ENCODE measurements around the gene SCMH1. TPM values are rescaled to one million over a fixed set of nuclear protein-coding genes. Genes with fewer than 3 reads are reported as not detected.
A peak's percentile ranks its signal among the peaks of the same experiment; 100 is the strongest.

Gene SCMH1
- polyA plus RNA-seq (ENCODE audit: insufficient read length): 49.8 TPM
- long read RNA-seq, donor 1: 0 reads
- long read RNA-seq, donor 2: 0 reads
- long read RNA-seq, donor 3, partial matches to known transcripts: 8 of 8 reads
- long read RNA-seq, donor 3, other reads (novel, unspliced or antisense): 0 of 8 reads
- long read RNA-seq, donor 4: 0 reads
- long read RNA-seq, donor 5: 0 reads
- long read RNA-seq, donor 6, partial matches to known transcripts: 0 of 1 reads
- long read RNA-seq, donor 6, other reads (novel, unspliced or antisense): 0 of 1 reads
- long read RNA-seq, donor 7: 0 reads
- long read RNA-seq, donor 8: 0 reads

DNA sequence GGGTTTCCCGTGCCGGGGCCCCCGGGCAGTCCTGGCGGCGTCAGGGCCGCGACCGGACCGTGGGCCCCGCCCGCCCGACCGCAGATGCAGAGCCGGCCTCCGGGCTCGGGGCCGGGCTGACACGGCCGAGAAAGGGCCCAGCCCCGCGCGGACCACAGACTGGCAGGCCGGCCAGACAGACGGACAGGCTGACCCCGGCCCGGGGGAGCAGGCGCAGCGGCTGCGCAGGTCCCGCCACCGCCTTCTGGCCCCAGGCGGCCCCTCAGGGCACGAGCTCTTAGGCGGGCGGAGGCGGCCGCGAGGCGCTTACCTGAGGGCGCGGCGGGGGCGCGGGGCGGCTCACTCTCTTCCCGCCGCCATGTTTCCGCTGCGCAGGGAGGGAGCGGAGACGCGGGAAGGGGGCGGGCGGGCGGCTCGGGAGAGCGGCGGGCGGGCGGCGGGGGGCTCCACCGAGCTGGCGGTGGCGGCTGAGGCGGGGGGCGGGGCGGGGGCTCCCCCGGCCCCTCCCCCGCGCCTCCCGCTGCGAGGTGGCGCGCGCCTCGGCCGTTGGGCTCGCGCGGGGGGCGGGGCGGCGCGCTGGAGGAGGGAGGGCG lies at the start of gene SCMH1:
Gene SCMH1 (minus strand): TSS at position 558 of the 593 bp plus-strand sequence. CDS start 56,173 bp downstream, outside the sequence.
- peak; percentile 59 for DNase-seq

DNA sequence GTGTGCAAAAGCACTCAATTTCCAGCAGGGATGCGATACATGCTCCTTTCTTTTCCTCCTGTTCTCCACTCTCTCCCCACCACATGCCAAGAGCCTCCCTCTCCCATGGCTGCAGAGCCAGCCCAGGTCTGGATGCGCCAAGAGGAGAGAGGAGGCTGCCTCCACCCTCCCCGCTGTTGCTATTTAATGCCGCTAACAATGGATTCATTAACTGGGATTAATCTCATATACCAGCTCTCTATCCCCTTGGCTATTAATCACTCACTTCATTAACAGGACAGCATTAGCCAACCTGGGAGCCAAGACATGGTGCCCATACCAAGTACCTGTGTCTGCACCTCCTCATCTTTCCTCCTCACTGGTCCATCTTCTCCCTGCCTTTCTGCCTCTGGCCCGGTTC lies 49.1 kb upstream of the SCMH1 start:
- no peak for DNase-seq

DNA sequence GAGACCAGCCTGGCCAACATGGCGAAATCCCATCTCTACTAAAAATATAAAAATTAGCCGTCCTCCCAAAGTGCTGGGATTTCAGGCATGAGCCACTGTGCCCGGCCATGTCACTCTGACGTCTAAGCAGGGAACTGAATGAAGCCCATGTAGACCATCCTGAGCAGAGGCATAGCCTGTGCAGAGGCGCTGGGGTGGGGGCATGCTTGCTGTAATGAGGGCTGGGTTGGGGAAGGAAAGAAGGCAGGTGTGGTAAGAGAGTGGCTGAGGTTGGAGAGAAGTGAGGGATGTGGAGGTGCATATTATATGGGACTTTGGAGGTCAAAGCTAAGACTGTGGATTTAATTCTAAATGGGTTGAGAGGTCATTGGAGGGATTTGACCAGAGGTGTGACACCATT lies 47.1 kb upstream of the SCMH1 start:
- DNase-seq: no peak

DNA sequence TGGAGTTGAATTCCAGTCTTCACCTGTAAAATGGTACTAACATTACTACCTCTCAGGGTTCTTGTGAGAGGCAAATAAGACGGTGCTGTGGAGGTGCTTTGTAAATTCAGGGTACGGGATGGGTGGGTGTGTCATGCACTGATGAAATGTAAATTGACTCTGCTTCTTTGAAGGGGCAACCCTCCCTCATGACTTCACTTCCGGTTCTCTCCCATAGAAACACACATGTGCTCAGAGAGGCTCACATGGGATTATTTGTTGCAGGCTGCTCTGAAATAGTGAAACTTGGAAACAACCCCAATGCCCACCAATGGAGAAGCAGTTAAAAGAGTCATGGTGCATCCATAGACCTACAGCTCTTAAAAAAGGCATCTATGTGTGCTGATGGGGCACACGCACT lies 44.9 kb upstream of the SCMH1 start:
- DNase-seq: no peak

- peak; percentile 15 for DNase-seq
Observed at GRCh38 chr1:41286486-41286885, 44.4 kb upstream of the SCMH1 start.

- DNase-seq: no peak
Observed at GRCh38 chr1:41285818-41286217, 43.7 kb upstream of the SCMH1 start.

DNA sequence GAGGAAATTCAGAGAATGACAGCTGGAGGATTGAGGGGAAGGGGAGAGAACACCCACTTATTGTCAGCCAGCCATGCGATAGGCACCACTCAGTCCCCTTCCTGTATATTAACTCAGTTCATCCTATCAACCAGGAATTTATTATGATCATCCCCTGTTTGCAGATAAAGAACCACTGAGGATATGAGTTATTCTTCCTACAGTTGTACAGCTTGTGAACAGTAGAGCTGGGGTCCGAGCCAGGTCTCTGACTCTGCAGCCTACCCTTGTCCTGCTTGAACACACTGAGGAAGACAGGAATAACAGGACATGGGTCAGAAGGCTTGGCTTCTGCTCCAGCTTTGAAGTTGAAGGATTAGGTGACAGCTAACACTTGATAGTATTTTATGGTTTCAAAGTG lies 42.0 kb upstream of the SCMH1 start:
- no peak for DNase-seq

DNA sequence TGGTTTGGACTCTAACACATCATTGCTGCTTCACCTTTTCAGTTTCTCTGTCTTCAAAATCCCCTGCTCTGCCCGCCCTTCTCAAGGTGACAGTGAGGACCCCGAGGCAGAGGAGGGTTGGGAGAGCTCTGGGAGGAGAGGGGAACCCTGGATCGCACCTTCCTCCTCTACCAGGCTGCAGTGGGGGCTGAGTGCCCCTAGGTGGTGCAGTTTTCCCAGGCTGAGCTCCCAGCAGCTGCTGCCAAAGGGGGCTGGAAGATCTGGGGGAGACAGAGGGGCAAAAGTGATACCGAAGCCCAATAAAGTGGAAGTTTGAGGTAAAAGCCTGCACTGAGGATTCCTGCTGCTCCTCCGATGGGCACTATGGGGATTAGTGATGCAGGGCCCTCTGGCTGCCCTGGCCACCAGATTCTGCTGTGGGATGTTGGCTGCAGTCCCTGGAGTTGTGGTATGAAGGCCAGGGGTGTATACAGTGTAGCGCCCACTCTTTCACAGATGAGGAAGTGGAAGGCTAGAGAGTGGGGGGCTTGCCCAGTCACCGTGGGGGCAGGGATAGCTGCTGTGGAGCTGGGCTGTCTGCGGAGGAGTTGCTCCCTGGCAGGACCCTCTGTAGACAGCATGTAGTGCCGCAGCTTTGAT lies 40.7 kb upstream of the SCMH1 start:
- DNase-seq: peak; percentile 24

DNA sequence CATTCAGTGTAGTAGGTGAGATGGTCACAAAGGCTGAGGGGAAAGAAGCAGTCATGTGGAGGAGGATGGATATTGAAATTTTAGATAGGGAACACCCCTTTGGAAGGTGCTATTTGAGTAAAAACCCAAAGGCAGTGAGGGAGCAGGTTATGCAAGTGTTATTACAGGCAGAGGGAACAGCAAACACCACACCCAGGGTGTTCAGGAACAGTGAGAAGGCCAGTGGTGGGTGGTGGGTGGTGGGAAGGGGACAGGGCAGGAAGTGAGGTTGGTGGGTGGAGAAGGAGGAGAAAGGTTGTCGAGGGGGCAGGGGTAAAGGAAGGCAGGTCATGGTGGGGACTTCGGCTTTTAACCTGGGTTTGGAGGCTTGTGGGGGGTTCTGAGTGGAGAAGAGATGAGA lies 39.2 kb upstream of the SCMH1 start:
- DNase-seq: no peak

- DNase-seq: no peak
Observed at GRCh38 chr1:41280202-41281032, 38.3 kb upstream of the SCMH1 start.

- no peak for DNase-seq
Observed at GRCh38 chr1:41278076-41278475, 36.0 kb upstream of the SCMH1 start.

GRCh38 chr1:41277371-41277975 lies 35.4 kb upstream of the SCMH1 start:
- DNase-seq: peak; percentile 42

- DNase-seq: no peak
Observed at GRCh38 chr1:41275831-41276230, 33.7 kb upstream of the SCMH1 start.

GRCh38 chr1:41274752-41275545 lies 32.8 kb upstream of the SCMH1 start:
- no peak for DNase-seq

- no peak for DNase-seq
Observed at GRCh38 chr1:41272601-41273000, 30.5 kb upstream of the SCMH1 start.

DNA sequence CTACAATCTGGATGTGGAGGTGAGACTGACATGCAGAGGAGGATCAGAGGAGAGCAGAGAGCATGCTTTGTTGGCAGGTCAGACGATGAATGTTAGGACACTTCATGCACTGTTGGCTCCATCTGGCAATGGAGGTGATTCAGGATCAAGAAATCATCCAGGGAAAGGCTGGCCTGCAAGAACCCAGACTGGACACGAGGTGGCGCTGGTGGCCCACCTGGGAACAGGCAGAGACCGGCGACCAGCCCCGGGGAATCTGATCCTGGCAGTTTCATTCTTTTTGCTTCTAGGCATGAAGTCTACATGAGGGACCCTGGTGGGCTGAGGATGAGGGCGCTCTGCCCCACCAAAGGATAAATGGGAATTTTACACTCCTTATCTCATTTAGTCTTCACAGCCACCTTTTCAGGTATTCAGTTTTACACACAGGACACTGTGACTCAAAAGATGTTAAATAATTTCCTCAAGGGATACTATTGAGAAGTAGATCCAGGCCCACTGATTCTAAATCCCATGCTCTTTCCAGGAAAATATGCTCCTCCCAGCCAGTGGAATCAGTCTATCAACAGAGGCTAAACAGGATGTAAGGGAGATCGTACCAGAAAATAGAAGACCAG lies 26.2 kb upstream of the SCMH1 start:
- DNase-seq: peak; percentile 73

DNA sequence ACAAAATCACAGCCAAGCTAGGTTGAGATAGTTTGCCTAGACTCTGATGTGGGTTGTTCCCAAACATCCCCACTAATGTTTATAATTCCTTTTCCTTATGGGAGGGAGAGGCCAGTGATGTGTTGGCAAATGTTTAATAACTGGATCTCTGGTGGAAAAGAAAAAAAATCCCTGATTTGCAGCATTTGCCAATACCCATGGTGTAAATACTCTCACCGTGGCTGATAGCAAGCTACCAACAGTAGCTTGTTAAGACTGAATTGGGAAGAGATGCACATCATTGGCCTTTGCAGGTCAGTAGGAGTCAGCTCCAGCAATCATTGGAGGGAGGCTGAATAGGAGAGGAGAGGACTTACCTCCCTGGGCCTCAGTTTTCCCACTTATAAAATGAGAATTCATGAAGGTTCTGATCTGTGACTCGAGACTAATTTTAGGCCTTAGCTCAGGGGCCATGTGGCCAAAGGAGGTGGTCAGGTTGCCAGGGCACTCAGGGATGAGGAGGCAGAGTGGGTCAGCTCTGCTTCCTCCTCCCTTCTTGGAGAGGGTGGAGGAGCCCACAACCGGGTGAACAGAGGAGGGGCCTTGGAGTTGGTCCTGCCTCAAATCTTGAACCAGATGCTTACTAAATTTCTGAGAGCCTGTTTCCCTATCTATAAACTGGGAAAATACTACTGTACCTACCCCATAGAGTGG lies 20.0 kb upstream of the SCMH1 start:
- DNase-seq: no peak

GRCh38 chr1:41260768-41261167 lies 18.7 kb upstream of the SCMH1 start:
- DNase-seq: no peak

GRCh38 chr1:41259221-41259620 lies 17.1 kb upstream of the SCMH1 start:
- DNase-seq: no peak

- DNase-seq: no peak
Observed at GRCh38 chr1:41255978-41256377, 13.9 kb upstream of the SCMH1 start.
